Activated CD8-positive, alpha-beta memory T cell treated with anti-CD3 and anti-CD28 coated beads, Interleukin-2, amount 10 ng/mL, durations not matched to agents 7 days and 5 days (primary cell): ENCODE results near the gene TTLL11. TPM values are rescaled to one million over a fixed set of nuclear protein-coding genes. Genes with fewer than 3 reads are reported as not detected.
A peak's percentile ranks its signal among the peaks of the same experiment; 100 is the strongest.
"Not testable (repeated sequence)": the region's sequence is repeated elsewhere in the genome, so short reads cannot be mapped to it uniquely, and the experiment has no call there.

Experiments used
- ATAC-seq: fragments of 150-1000 bp; cut with Tn5 transposase; one replicate; pipeline ENCODE4 v1.10.0; 2021; ENCODE audit warnings: moderate library complexity
- CTCF ChIA-PET: fragments of 350-600 bp; sonication (Branson Sonifier 250); formaldehyde crosslinking; loops from one replicate; lab custom pipeline; 2021; ENCODE audit warnings: antibody characterized with exemption; lab: Charles Lee
- DNase-seq: peaks from one replicate; pipeline ENCODE4 v3.0.0-alpha.2; 2020
- H3K27ac Mint-ChIP-seq: one replicate; pipeline ENCODE4 v1.8.0; 2021; ENCODE audit warnings: mild to moderate bottlenecking, mixed read lengths
- H3K27me3 Mint-ChIP-seq: one replicate; pipeline ENCODE4 v1.8.0; 2021; ENCODE audit warnings: mixed read lengths
- H3K36me3 Mint-ChIP-seq: one replicate; pipeline ENCODE4 v1.8.0; 2021; ENCODE audit warnings: mild to moderate bottlenecking, mixed read lengths
- H3K4me1 Mint-ChIP-seq: one replicate; pipeline ENCODE4 v1.8.0; 2021; ENCODE audit warnings: mixed read lengths
- H3K4me3 Mint-ChIP-seq: one replicate; pipeline ENCODE4 v1.8.0; 2021; ENCODE audit warnings: mild to moderate bottlenecking, moderate library complexity, mixed read lengths
- H3K9me3 Mint-ChIP-seq: one replicate; pipeline ENCODE4 v1.8.0; 2022; ENCODE audit warnings: low read depth, mixed read lengths
- total RNA-seq, 2 experiments: library from RNA; stranded (reverse); gene quantifications; one replicate each; pipeline ENCODE4 v1.2.3, GENCODE V29; 2021

Gene TTLL11
- total RNA-seq, 2 experiments from 2014 or later = 2.2 to 2.5 TPM

DNA sequence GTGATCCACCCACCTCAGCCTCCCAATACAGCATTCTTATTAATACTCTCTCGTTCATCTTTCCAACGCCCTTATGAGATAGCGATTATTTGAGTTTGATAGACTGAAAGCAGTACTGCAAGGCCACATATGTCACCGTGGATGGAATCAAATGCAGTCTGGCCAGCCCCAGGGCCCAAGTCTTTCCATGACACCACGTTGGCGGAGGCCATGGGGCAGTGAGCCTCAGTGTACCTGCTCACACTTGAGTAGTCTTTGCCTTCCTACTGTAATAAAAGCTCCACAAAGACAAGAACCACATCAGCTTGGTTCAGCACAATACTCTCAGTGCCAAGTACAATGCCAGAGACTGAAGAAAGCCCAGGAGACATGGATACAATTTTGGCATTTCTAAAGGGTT lies 88.5 kb downstream of the TTLL11 start:
- no peak overlapping the region for H3K27ac Mint-ChIP-seq
- no peak for ATAC-seq
- no peaks in the 10 kb centered on the region for H3K4me1 Mint-ChIP-seq
- no peaks in the 10 kb centered on the region for H3K9me3 Mint-ChIP-seq
- H3K27me3 Mint-ChIP-seq = no peaks in the 10 kb centered on the region
- H3K36me3 Mint-ChIP-seq = no peaks in the 10 kb centered on the region
- CTCF ChIA-PET = no interaction called here
- no peak for DNase-seq
- no peak overlapping the region for H3K4me3 Mint-ChIP-seq

GRCh38 chr9:122001491-122002201 lies 91.5 kb downstream of the TTLL11 start:
- Mint-ChIP-seq H3K9me3 (no peaks in the 10 kb centered on the region), H3K4me3 (no peak overlapping the region), H3K4me1 (no peaks in the 10 kb centered on the region), H3K27ac (no peak overlapping the region), H3K36me3 (no peaks in the 10 kb centered on the region), H3K27me3 (no peaks in the 10 kb centered on the region)
- ATAC-seq (no peak), DNase-seq (peak; percentile 12)
- CTCF ChIA-PET = interaction anchor here (1.4 kb wide), 1 partner anchor 8 kb away, joined by 3 read pairs; no protein-coding TSS in a partner anchor

GRCh38 chr9:122000526-122000925 lies 92.6 kb downstream of the TTLL11 start:
- DNase-seq = peak; percentile 16
- H3K27ac Mint-ChIP-seq, H3K36me3 Mint-ChIP-seq, H3K27me3 Mint-ChIP-seq, H3K9me3 Mint-ChIP-seq, ATAC-seq, H3K4me1 Mint-ChIP-seq, H3K4me3 Mint-ChIP-seq, CTCF ChIA-PET: not testable (repeated sequence)

- Mint-ChIP-seq H3K4me1 (no peaks in the 10 kb centered on the region), H3K9me3 (no peaks in the 10 kb centered on the region), H3K27ac (no peak overlapping the region), H3K27me3 (no peaks in the 10 kb centered on the region), H3K36me3 (no peaks in the 10 kb centered on the region), H3K4me3 (no peak overlapping the region)
- peak; percentile 12 for DNase-seq
- CTCF ChIA-PET = interaction anchor here (1.3 kb wide), 1 partner anchor 100 kb away, joined by 3 read pairs; no protein-coding TSS in a partner anchor
- no peak for ATAC-seq
Observed at GRCh38 chr9:121999556-121999955, 93.6 kb downstream of the TTLL11 start.

DNA sequence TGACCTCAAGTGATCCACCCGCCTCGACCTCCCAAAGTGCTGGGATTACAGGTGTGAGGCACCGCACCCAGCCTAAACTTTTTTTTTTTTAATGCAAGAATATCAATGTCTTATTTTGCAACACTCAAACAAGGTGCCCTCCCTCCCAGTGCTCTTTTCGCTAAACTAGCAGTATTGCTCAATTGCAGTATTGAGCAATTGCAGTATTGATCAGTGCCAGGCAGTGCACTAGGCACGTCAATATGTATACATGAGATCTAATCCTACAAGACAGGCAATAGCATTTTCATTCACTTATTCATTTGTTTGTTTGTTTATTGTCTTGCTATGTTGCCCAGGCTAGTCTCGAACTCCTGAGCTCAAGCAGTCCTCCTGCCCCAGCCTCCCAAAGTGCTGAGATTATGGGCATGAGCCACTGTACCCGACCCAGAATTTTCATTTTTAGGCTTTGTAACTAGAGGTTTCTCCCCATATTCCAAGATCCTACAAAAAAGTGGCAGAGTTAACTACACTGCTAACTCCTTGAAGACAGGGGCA lies 94.5 kb downstream of the TTLL11 start:
- Mint-ChIP-seq H3K27ac (no peak overlapping the region), H3K9me3 (no peaks in the 10 kb centered on the region), H3K4me1 (no peaks in the 10 kb centered on the region), H3K4me3 (no peak overlapping the region), H3K36me3 (no peaks in the 10 kb centered on the region), H3K27me3 (no peaks in the 10 kb centered on the region)
- DNase-seq (peak; percentile 4), ATAC-seq (no peak)
- CTCF ChIA-PET = interaction anchor here (1.3 to 3.9 kb wide), 2 partner anchors 101 to 311 kb away, joined by 3 to 16 read pairs; no protein-coding TSS in a partner anchor

DNA sequence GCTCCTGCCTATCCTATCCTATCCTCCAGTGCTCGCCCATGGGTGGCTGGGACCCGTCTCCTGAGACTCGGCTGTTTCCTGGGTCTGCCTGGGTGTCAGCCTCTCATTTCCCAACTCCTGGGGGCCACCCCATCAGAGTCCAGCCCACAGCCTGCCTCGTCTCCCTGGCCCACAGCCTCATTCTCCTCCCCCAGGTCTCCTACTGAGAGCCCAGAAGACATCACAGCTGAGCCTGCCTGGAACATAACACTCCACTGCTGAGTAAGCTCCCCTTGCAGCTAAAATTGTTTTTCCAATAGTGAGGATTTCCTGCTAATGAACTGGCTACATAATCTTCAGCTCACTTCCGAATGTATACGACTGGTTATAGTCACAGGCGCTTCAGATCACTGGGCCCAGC lies 95.3 kb downstream of the TTLL11 start:
- Mint-ChIP-seq H3K4me1 (no peaks in the 10 kb centered on the region), H3K27me3 (no peaks in the 10 kb centered on the region), H3K36me3 (no peaks in the 10 kb centered on the region), H3K27ac (no peak overlapping the region), H3K4me3 (no peak overlapping the region), H3K9me3 (no peaks in the 10 kb centered on the region)
- DNase-seq (no peak), ATAC-seq (no peak)
- CTCF ChIA-PET = interaction anchor here (1.0 to 3.9 kb wide), 2 partner anchors 249 to 310 kb away, joined by 3 to 16 read pairs; no protein-coding TSS in a partner anchor

DNA sequence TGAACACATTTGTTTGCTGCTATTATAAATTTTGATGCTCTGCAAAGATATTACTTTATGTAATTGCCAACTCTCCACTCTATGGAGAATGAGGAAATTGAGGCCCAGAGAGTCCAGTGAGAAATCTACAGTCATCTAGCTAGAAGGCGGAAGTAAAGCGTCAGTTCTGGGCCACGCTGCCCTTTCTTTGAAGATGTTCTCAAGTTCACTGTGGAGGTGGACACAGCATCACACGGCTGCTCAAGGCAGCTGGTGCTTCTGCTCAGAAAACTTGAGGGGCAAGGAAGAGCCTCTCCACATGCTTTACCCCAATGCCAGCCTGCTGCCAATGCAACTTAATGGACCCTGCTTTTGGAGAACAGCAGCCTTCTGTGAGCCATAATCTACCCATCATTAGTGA lies 96.3 kb downstream of the TTLL11 start:
- Mint-ChIP-seq H3K36me3 (no peaks in the 10 kb centered on the region), H3K27me3 (no peaks in the 10 kb centered on the region), H3K4me3 (no peak overlapping the region), H3K9me3 (no peaks in the 10 kb centered on the region), H3K27ac (no peak overlapping the region), H3K4me1 (no peaks in the 10 kb centered on the region)
- CTCF ChIA-PET = interaction anchor here (1.0 to 3.9 kb wide), 4 partner anchors 102 to 309 kb away, joined by 3 to 16 read pairs (median 3); no protein-coding TSS in a partner anchor
- peak; percentile 25 for DNase-seq
- ATAC-seq = no peak

- Mint-ChIP-seq H3K27me3 (no peaks in the 10 kb centered on the region), H3K4me1 (no peaks in the 10 kb centered on the region), H3K9me3 (no peaks in the 10 kb centered on the region), H3K36me3 (no peaks in the 10 kb centered on the region), H3K27ac (no peak overlapping the region), H3K4me3 (no peak overlapping the region)
- DNase-seq (no peak), ATAC-seq (no peak)
- CTCF ChIA-PET = interaction anchor here (1.3 to 3.9 kb wide), 3 partner anchors 103 to 308 kb away, joined by 3 to 16 read pairs (median 3); no protein-coding TSS in a partner anchor
Observed at GRCh38 chr9:121995997-121996396, 97.1 kb downstream of the TTLL11 start.

DNA sequence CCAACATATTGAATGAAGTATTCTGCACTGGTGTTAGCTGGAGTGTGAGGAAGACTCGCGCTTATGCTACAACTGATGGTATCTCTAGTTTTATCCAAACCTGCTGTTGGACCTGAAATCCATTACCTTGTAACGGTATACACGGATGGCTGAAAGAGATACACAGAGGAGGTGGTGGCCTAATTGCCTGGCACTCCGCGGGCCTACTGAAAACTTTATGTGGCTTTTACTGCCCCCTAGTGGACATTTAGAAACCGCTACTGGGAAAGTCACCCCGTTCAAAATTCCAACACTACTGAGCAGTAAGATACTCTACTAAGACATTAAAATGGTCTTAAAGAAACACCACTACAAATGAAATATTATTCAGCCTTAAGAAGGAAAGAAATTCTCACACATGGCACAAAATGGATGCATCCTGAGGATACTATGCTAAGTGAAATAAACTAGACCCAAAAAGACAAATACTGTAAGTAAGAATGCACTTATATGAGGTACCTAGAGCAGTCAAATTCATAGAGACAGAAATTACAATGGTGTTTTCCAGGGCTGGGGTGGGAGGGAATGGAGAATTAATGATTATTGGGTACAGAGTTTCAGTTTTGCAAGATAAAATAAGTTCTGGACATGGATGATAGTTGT lies 100.4 kb downstream of the TTLL11 start:
- peak; percentile 53 for DNase-seq
- no peaks in the 10 kb centered on the region for H3K9me3 Mint-ChIP-seq
- no peaks in the 10 kb centered on the region for H3K27me3 Mint-ChIP-seq
- no peak overlapping the region for H3K4me3 Mint-ChIP-seq
- H3K36me3 Mint-ChIP-seq = no peaks in the 10 kb centered on the region
- CTCF ChIA-PET = interaction anchor here (0.6 to 1.7 kb wide), 3 partner anchors 10 to 305 kb away, joined by 3 to 6 read pairs (median 3); no protein-coding TSS in a partner anchor
- H3K4me1 Mint-ChIP-seq = no peaks in the 10 kb centered on the region
- peak; percentile 67 for ATAC-seq
- no peak overlapping the region for H3K27ac Mint-ChIP-seq

DNA sequence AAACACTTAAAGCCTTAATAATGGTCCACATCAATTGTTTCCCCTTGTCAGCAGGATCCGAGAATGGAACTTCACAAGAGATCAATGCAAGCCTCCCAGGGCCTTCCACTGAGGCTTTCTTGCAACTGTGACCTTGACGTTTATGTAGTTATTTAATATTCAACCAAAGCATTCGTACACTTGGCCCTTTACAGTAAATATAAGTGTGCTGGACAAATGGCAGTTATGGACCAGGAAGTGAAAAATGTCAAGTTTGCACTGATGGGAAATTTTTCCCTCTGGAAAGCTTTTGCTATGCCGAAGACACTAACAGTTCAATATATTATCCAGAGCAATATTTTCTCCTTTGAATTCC lies 101.8 kb downstream of the TTLL11 start:
- H3K4me1 Mint-ChIP-seq = no peaks in the 10 kb centered on the region
- CTCF ChIA-PET = interaction anchor here (0.9 to 1.7 kb wide), 4 partner anchors 12 to 304 kb away, joined by 3 to 7 read pairs (median 4); no protein-coding TSS in a partner anchor
- no peaks in the 10 kb centered on the region for H3K36me3 Mint-ChIP-seq

DNA sequence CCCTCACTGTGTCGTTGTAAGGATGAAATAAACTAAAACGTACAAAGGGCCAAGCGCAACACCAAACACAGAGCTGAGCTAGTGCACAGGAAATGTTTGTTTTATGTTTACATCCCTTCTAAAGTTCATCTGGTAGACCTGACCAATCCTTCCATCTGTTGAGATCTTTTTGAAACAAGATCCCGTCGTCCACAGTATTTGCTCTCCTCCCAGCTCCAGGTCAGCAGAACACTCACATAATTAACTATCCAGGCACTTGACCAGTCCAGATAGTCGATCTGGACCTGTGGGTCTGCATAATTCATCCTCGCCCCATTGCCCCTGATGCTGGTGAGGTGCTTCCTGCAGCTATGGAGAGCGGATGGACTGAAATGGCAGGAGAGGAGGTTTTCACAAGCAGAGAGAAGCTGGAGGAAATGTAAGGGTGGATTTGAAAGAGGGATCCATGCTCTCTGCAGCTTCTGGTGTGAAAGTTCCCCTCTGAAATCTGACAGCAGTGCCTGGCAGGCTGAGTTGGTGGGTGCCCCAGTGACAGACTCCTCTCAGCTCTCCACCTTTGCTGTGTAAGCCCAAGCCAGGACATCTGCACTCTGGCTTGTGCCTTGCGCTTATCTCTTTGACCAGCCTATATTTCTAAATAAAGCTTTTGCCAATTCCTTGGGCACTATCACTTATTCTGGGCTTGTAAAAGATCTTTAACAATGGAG lies 102.4 kb downstream of the TTLL11 start:
- DNase-seq (no peak), ATAC-seq (no peak)
- no peaks in the 10 kb centered on the region for H3K36me3 Mint-ChIP-seq
- H3K27me3 Mint-ChIP-seq = no peaks in the 10 kb centered on the region
- no peak overlapping the region for H3K4me3 Mint-ChIP-seq
- H3K27ac Mint-ChIP-seq = no peak overlapping the region
- no peaks in the 10 kb centered on the region for H3K4me1 Mint-ChIP-seq
- H3K9me3 Mint-ChIP-seq = no peaks in the 10 kb centered on the region
- CTCF ChIA-PET = interaction anchor here (0.9 to 1.7 kb wide), 5 partner anchors 11 to 304 kb away, joined by 3 to 7 read pairs (median 5); no protein-coding TSS in a partner anchor

More for the DNA sequence above, 101.8 kb downstream of the TTLL11 start:
- Mint-ChIP-seq H3K4me3 (no peak overlapping the region), H3K27ac (no peak overlapping the region), H3K27me3 (no peaks in the 10 kb centered on the region), H3K9me3 (no peaks in the 10 kb centered on the region)
- no peak for ATAC-seq
- no peak for DNase-seq

GRCh38 chr9:121989010-121989409 lies 104.1 kb downstream of the TTLL11 start:
- ATAC-seq = no peak
- CTCF ChIA-PET = interaction anchor here (1.5 kb wide), 1 partner anchor 244 kb away, joined by 5 read pairs; no protein-coding TSS in a partner anchor
- no peaks in the 10 kb centered on the region for H3K4me1 Mint-ChIP-seq
- DNase-seq = no peak
- no peak overlapping the region for H3K4me3 Mint-ChIP-seq
- no peak overlapping the region for H3K27ac Mint-ChIP-seq
- no peaks in the 10 kb centered on the region for H3K27me3 Mint-ChIP-seq
- no peaks in the 10 kb centered on the region for H3K36me3 Mint-ChIP-seq
- H3K9me3 Mint-ChIP-seq = no peaks in the 10 kb centered on the region

DNA sequence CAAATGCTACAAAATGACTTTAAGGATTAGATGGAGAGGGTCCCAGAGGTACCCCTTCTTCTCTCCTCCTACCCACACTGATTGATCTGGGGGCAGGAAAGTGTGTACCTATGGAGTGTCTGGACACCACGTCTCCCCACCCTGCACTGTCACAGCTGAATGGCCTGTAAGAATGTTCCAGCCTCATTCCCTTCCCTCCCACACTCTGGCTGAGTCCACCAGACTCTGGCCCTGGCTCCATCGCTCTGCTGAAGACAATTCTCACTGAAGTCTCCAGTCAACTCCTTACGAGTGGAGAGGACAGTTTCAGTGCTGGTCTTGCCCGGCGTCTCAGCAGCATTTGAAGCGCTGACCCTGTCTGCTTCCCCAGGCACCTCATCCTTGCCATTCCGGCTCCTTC lies 105.8 kb downstream of the TTLL11 start:
- CTCF ChIA-PET = interaction anchor here (0.5 kb wide), 1 partner anchor 455 kb away, joined by 3 read pairs; no protein-coding TSS in a partner anchor
- H3K4me1 Mint-ChIP-seq = no peaks in the 10 kb centered on the region
- no peak for ATAC-seq
- H3K36me3 Mint-ChIP-seq = no peaks in the 10 kb centered on the region
- H3K9me3 Mint-ChIP-seq = no peaks in the 10 kb centered on the region
- H3K27me3 Mint-ChIP-seq = no peaks in the 10 kb centered on the region
- no peak overlapping the region for H3K4me3 Mint-ChIP-seq
- no peak overlapping the region for H3K27ac Mint-ChIP-seq
- no peak for DNase-seq
